ENCODE data around the gene NIPA2.

The NIPA2 gene

DNA sequence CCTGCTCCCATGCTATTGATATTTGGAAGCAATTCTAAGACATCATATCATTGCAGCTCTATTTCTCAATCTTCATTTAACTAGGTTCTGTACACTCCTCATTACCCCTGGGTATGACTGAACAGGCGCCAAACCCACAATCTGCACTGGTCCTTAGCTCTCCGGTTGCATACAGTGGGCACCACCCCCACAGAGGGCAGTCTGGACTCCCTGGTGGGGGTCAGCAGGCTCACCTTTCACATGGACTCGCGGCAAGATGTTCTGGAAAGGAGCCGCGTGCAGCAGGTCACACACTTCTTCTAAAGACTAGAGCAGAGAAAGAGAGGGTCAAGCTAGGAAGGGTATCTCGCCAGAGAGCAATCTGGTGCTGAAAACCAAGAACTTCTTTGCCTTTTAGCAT, 36.5 kb downstream of the NIPA2 start:
- Histone ChIP-seq H3K27ac (ENCODE audit: low read length) (no peak overlapping the region), H3K79me2 (ENCODE audit: insufficient read depth, low read length) (no peaks in the 10 kb centered on the region), H3K36me3 (ENCODE audit: insufficient read depth, low read length) (peaks cover 5% of the 10 kb centered on the region; the same call in 1 of the 2 replicates), H3K4me3 (ENCODE audit: low read depth in 1 of 2, low read length in 2 of 2) (no peak overlapping the region), H3K4me2 (ENCODE audit: insufficient read depth, low read length) (no peak overlapping the region), H3K27me3 (ENCODE audit: insufficient read depth, low read length, poor library complexity) (no peaks in the 10 kb centered on the region), H3K9ac (ENCODE audit: low read depth, low read length) (no peak overlapping the region), H2AFZ (ENCODE audit: low read depth, low read length) (no peak overlapping the region), H4K20me1 (ENCODE audit: insufficient read depth, low read length) (no peaks in the 10 kb centered on the region), H3K4me1 (ENCODE audit: insufficient read depth, low read length) (no peaks in the 10 kb centered on the region), H3K9me3 (ENCODE audit: insufficient read depth, low read length, severe bottlenecking) (no peaks in the 10 kb centered on the region)
- DNase-seq = no peak
- TF ChIP-seq EZH2 (IDR thresholded peaks at IDR 0.05; ENCODE audit: borderline replicate concordance, low read depth, low read length, severe bottlenecking) = no peak
- TF ChIP-seq, protein P1, sequence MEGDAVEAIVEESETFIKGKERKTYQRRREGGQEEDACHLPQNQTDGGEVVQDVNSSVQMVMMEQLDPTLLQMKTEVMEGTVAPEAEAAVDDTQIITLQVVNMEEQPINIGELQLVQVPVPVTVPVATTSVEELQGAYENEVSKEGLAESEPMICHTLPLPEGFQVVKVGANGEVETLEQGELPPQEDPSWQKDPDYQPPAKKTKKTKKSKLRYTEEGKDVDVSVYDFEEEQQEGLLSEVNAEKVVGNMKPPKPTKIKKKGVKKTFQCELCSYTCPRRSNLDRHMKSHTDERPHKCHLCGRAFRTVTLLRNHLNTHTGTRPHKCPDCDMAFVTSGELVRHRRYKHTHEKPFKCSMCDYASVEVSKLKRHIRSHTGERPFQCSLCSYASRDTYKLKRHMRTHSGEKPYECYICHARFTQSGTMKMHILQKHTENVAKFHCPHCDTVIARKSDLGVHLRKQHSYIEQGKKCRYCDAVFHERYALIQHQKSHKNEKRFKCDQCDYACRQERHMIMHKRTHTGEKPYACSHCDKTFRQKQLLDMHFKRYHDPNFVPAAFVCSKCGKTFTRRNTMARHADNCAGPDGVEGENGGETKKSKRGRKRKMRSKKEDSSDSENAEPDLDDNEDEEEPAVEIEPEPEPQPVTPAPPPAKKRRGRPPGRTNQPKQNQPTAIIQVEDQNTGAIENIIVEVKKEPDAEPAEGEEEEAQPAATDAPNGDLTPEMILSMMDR (IDR thresholded peaks at IDR 0.05; ENCODE audit: borderline replicate concordance, extremely low read depth, low read length, poor library complexity, severe bottlenecking) = no peak
- ATAC-seq (ENCODE audit: insufficient read depth, low read depth) = no peak

DNA sequence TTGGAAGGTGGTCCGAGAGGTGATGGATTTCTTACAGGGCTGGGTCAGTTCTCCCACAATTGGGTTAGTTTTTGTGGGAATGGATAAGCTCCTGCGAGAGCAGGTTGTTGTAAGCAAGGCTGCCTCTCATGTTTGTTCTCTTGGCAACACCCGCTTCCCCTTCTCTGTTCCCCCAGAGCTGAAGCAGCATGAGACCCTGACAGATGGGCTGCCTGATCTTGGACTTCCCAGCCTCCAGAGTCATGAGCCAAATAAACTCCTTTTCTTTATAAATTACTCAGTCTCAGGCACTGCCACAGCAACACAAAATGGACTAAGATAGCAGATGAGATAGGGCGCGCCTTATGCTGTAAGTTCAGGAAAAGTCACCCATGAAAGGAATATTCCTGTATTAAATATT, 38.7 kb downstream of the NIPA2 start:
- Histone ChIP-seq H3K4me2 (ENCODE audit: insufficient read depth, low read length) (no peak overlapping the region), H4K20me1 (ENCODE audit: insufficient read depth, low read length) (no peaks in the 10 kb centered on the region), H3K27me3 (ENCODE audit: insufficient read depth, low read length, poor library complexity) (no peaks in the 10 kb centered on the region), H3K4me3 (ENCODE audit: low read depth in 1 of 2, low read length in 2 of 2) (no peak overlapping the region), H3K9me3 (ENCODE audit: insufficient read depth, low read length, severe bottlenecking) (no peaks in the 10 kb centered on the region), H2AFZ (ENCODE audit: low read depth, low read length) (no peak overlapping the region), H3K4me1 (ENCODE audit: insufficient read depth, low read length) (0 out of 2 replicates have a peak, but pooled peaks cover 3% of the 10 kb centered on the region), H3K79me2 (ENCODE audit: insufficient read depth, low read length) (no peaks in the 10 kb centered on the region), H3K9ac (ENCODE audit: low read depth, low read length) (no peak overlapping the region), H3K27ac (ENCODE audit: low read length) (no peak overlapping the region), H3K36me3 (ENCODE audit: insufficient read depth, low read length) (no peaks in the 10 kb centered on the region)
- no peak for TF ChIP-seq EZH2 (IDR thresholded peaks at IDR 0.05; ENCODE audit: borderline replicate concordance, low read depth, low read length, severe bottlenecking)
- TF ChIP-seq, protein P1 (IDR thresholded peaks at IDR 0.05; ENCODE audit: borderline replicate concordance, extremely low read depth, low read length, poor library complexity, severe bottlenecking) = no peak
- DNase-seq (no peak), ATAC-seq (ENCODE audit: insufficient read depth, low read depth) (no peak)

DNA sequence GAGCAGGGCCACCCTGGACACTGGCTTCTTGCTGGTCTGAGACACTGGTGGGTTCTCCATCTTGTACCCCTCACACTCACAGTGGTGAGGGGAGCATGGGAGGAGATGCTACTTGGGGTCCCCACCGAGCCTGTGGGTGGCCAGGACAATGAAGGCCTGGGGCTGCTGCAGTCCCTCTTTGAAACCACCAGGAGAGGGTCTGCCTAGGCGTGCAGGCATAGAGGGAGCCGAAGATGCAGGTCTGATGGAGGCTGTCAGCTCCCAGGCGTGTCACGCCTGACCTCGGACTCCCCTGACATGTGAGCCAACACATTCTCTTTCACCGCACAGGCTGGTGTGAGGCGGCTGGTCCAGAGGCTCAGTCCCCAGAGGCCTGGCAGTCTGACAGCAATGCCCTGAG, 39.1 kb downstream of the NIPA2 start:
- no peak for ATAC-seq (ENCODE audit: insufficient read depth, low read depth)
- Histone ChIP-seq H3K4me1 (ENCODE audit: insufficient read depth, low read length) (0 out of 2 replicates have a peak, but pooled peaks cover 3% of the 10 kb centered on the region), H3K27ac (ENCODE audit: low read length) (no peak overlapping the region), H3K79me2 (ENCODE audit: insufficient read depth, low read length) (no peaks in the 10 kb centered on the region), H3K9ac (ENCODE audit: low read depth, low read length) (no peak overlapping the region), H4K20me1 (ENCODE audit: insufficient read depth, low read length) (no peaks in the 10 kb centered on the region), H3K4me2 (ENCODE audit: insufficient read depth, low read length) (no peak overlapping the region), H3K9me3 (ENCODE audit: insufficient read depth, low read length, severe bottlenecking) (no peaks in the 10 kb centered on the region), H3K27me3 (ENCODE audit: insufficient read depth, low read length, poor library complexity) (no peaks in the 10 kb centered on the region), H3K36me3 (ENCODE audit: insufficient read depth, low read length) (no peaks in the 10 kb centered on the region), H2AFZ (ENCODE audit: low read depth, low read length) (no peak overlapping the region), H3K4me3 (ENCODE audit: low read depth in 1 of 2, low read length in 2 of 2) (no peak overlapping the region)
- TF ChIP-seq EZH2 (IDR thresholded peaks at IDR 0.05; ENCODE audit: borderline replicate concordance, low read depth, low read length, severe bottlenecking) = no peak
- TF ChIP-seq, protein P1 (IDR thresholded peaks at IDR 0.05; ENCODE audit: borderline replicate concordance, extremely low read depth, low read length, poor library complexity, severe bottlenecking) = no peak
- DNase-seq = no peak

DNA sequence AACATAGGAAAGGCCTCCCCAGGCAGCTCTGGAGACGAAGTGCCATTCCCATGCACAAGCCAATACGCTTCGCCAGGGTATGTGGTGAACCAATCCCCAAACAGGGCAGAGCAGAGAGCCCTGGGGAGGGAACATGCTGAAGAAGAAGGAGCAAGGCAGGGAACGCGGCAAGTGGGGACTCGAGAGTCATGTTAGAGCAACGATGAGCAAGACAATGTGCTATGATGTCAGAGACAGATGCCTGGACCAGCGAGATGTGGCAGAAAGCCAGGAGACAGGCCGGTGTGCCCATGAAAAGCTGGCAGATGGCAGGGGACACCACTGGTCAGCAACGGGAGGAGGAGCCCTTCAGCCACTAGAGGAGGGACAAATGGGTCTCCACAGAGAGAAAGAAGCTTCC, 39.6 kb downstream of the NIPA2 start:
- DNase-seq (no peak), ATAC-seq (ENCODE audit: insufficient read depth, low read depth) (no peak)
- Histone ChIP-seq H4K20me1 (ENCODE audit: insufficient read depth, low read length) (no peaks in the 10 kb centered on the region), H3K4me1 (ENCODE audit: insufficient read depth, low read length) (0 out of 2 replicates have a peak, but pooled peaks cover 3% of the 10 kb centered on the region), H3K27ac (ENCODE audit: low read length) (no peak overlapping the region), H3K27me3 (ENCODE audit: insufficient read depth, low read length, poor library complexity) (no peaks in the 10 kb centered on the region), H2AFZ (ENCODE audit: low read depth, low read length) (no peak overlapping the region), H3K4me2 (ENCODE audit: insufficient read depth, low read length) (no peak overlapping the region), H3K9me3 (ENCODE audit: insufficient read depth, low read length, severe bottlenecking) (no peaks in the 10 kb centered on the region), H3K79me2 (ENCODE audit: insufficient read depth, low read length) (no peaks in the 10 kb centered on the region), H3K36me3 (ENCODE audit: insufficient read depth, low read length) (no peaks in the 10 kb centered on the region), H3K9ac (ENCODE audit: low read depth, low read length) (no peak overlapping the region), H3K4me3 (ENCODE audit: low read depth in 1 of 2, low read length in 2 of 2) (no peak overlapping the region)
- TF ChIP-seq, protein P1 (IDR thresholded peaks at IDR 0.05; ENCODE audit: borderline replicate concordance, extremely low read depth, low read length, poor library complexity, severe bottlenecking) = no peak
